HepG2 (cell line): ENCODE data around the gene FAM181A. TPM values are rescaled to one million over a fixed set of nuclear protein-coding genes. Genes with fewer than 3 reads are reported as not detected.

Experiments
- ATAC-seq: fragments of 200-7000 bp; cut with Tn5 transposase; 3 replicates; pipeline ENCODE4 v1.9.1; 2020; ENCODE audit warnings: mild to moderate bottlenecking, moderate library complexity
- BruUV-seq: library from RNA; stranded (reverse); fragments of 400-500 nt; replicated peaks from 2 replicates; lab custom pipeline; 2021; lab: Mats Ljungman, UMichigan
- CTCF ChIA-PET: fragments of 300-600 bp; formaldehyde crosslinking; extraction: SDS; loops from one replicate; lab custom pipeline; 2021; ENCODE audit warnings: low total read pairs, inconsistent platforms, low intra/inter-chr PET ratio; lab: Yijun Ruan, JAX
- POLR2A ChIA-PET: fragments of 350-600 bp; sonication (Branson Sonifier 250); formaldehyde crosslinking; loops from one replicate; lab custom pipeline; 2020; ENCODE audit warnings: antibody characterized with exemption, inconsistent platforms; lab: Yijun Ruan, JAX
- DNase-seq: peaks from one replicate; pipeline ENCODE4 v3.0.0-alpha.2; 2015; ENCODE audit warnings: low spot score
- FAIRE-seq: peaks from 3 replicates; lab custom pipeline; 2011; peaks lifted over from hg19 to GRCh38; lab: Jason Lieb, UNC
- H2AFZ ChIP-seq: one replicate; pipeline ENCODE4 v1.6.1; 2011; ENCODE audit warnings: low read length, inconsistent platforms
- H3K27ac ChIP-seq: fragments of 300-600 bp; 3 replicates; pipeline ENCODE4 v1.8.0; 2011; ENCODE audit warnings: mixed run types, mild to moderate bottlenecking, mixed read lengths, low read length, inconsistent platforms; ENCODE audit not compliant: insufficient read depth; ENCODE audit errors: extremely low read length
- H3K27me3 ChIP-seq, 2 experiments: fragments of 200-600 bp in 1 of 2; 2 replicates in 1 of 2; 3 replicates in 1 of 2; pipeline versions ENCODE4 v1.6.0 to v1.8.0; 2011; ENCODE audit warnings: low read length in 2 of 2, mild to moderate bottlenecking in 2 of 2, moderate library complexity in 2 of 2, inconsistent platforms in 1 of 2; ENCODE audit not compliant: insufficient read depth in 2 of 2, control insufficient read depth in 1 of 2
- H3K36me3 ChIP-seq, 2 experiments: fragments of 200-600 bp in 1 of 2; replicated peaks in 1 of 2; 2 replicates in 1 of 2; 3 replicates in 1 of 2; pipeline versions ENCODE4 v1.5.1 to v1.8.0; 2011; ENCODE audit warnings: low read length in 2 of 2, inconsistent platforms in 1 of 2; ENCODE audit not compliant: insufficient read depth in 2 of 2, control insufficient read depth in 1 of 2
- H3K4me1 ChIP-seq: 2 replicates; pipeline ENCODE4 v1.5.1; 2012; ENCODE audit warnings: low read length, inconsistent platforms; ENCODE audit not compliant: insufficient read depth
- H3K4me2 ChIP-seq: 2 replicates; pipeline ENCODE4 v1.6.0; 2011; ENCODE audit warnings: low read depth, low read length, inconsistent platforms
- H3K4me3 ChIP-seq, 3 experiments: fragments of 200-600 bp in 1 of 3; sonication (generic), shearing (Covaris generic) in 1 of 3; replicated peaks in 1 of 3; 2 replicates each; pipeline ENCODE4 v1.5.1; 2011 to 2016; ENCODE audit warnings: low read length in 3 of 3, inconsistent platforms in 2 of 3, low read depth in 2 of 3, mild to moderate bottlenecking in 2 of 3, control low read depth in 1 of 3, mixed read lengths in 1 of 3; ENCODE audit not compliant: insufficient read depth in 1 of 3
- H3K79me2 ChIP-seq: one replicate; pipeline ENCODE4 v1.6.1; 2011; ENCODE audit warnings: low read length, inconsistent platforms; ENCODE audit not compliant: insufficient read depth
- H3K9ac ChIP-seq: 2 replicates; pipeline ENCODE4 v1.6.0; 2011; ENCODE audit warnings: mild to moderate bottlenecking, low read depth, low read length, inconsistent platforms; ENCODE audit not compliant: insufficient read depth
- H3K9me3 ChIP-seq: 2 replicates; pipeline ENCODE4 v1.5.1; 2012; ENCODE audit warnings: mild to moderate bottlenecking, low read length
- H4K20me1 ChIP-seq: 2 replicates; pipeline ENCODE4 v1.6.0; 2011; ENCODE audit warnings: inconsistent platforms, mild to moderate bottlenecking, low read length, moderate library complexity; ENCODE audit not compliant: insufficient read depth
- ATF4 ChIP-seq, 2 experiments: fragments of 450-650 bp in 1 of 2; sonication (generic) in 1 of 2; formaldehyde crosslinking; IDR thresholded peaks; 2 replicates each; pipeline versions ENCODE4 v1.5.0 to v1.8.0; 2020 to 2022; ENCODE audit warnings: mild to moderate bottlenecking in 1 of 2, missing genetic modification reagents in 1 of 2
- NFE2 ChIP-seq: sonication (generic); formaldehyde crosslinking; IDR thresholded peaks from 2 replicates; pipeline ENCODE4 v1.4.0; 2020; ENCODE audit warnings: missing genetic modification reagents
- POGK ChIP-seq: sonication (generic); formaldehyde crosslinking; conservative IDR thresholded peaks from 2 replicates; pipeline ENCODE4 v1.8.0; 2022; ENCODE audit warnings: mild to moderate bottlenecking, moderate library complexity, missing genetic modification reagents
- ZNF335 ChIP-seq: sonication (generic); formaldehyde crosslinking; IDR thresholded peaks from 2 replicates; pipeline ENCODE4 v1.4.0; 2020; ENCODE audit warnings: missing genetic modification reagents
- WGBS: methylation state at CpG from one replicate; pipeline ENCODE4 v1.1.6; 2017; ENCODE audit warnings: low lambda C conversion rate; 5-methylcytosine and 5-hydroxymethylcytosine counted together
- in situ Hi-C: cut with HindIII; loops from 2 replicates; pipeline ENCODE4 v1.10.0; 2017; ENCODE audit warnings: low pct_unique_long_range_greater_than_20kb; ENCODE audit not compliant: extremely low pct_ligation_motif_present
- intact Hi-C: fragments of 100-400 bp; cut with micrococcal nuclease; formaldehyde crosslinking; loops from one replicate; pipeline ENCODE4 v1.10.0; 2022; ENCODE audit not compliant: unreplicated experiment
- polyA plus RNA-seq, 8 experiments: library from polyadenylated mRNA; depleted of rRNA in 3 of 8; stranded (reverse) in 7 of 8; unstranded in 1 of 8; fragments of >200 nt; fragmentation: Illumina TruSeq in 4 of 8; extraction: Trizol in 4 of 8; gene quantifications; 2 replicates each; pipeline versions ENCODE4 v1.2.1 to v1.2.3, GENCODE V29; 2011 to 2016; ENCODE audit warnings: low read depth in 4 of 8, missing spikeins in 1 of 8, mixed read lengths in 1 of 8; ENCODE audit not compliant: insufficient read depth in 1 of 8
- total RNA-seq, 5 experiments: library from RNA; depleted of rRNA; stranded (reverse); fragments of >200 nt; fragmentation: Illumina TruSeq; extraction: Trizol; gene quantifications; 2 replicates each; pipeline ENCODE4 v1.2.3, GENCODE V29; 2016; ENCODE audit warnings: low read depth in 1 of 5

Gene FAM181A
- total and polyA plus RNA-seq, 2 of the 13 experiments (the other 11 are each of a cell fraction or from before 2014, with no cell fraction given), result 1.1 to 1.5 TPM

- 0 out of 2 replicates have a peak overlapping the region, but pooled peaks have one; percentile 27 for H3K4me2 ChIP-seq
- 59% methylated on average over 7 of the region's 11 CpGs for WGBS
- H3K36me3 ChIP-seq, result no peaks in the 10 kb centered on the region
- H3K27me3 ChIP-seq, result peaks cover 1 to 9% of the 10 kb centered on the region in 2 experiments; a peak in 2 of 5 replicates
- no peak overlapping the region for H3K27ac ChIP-seq
- no peak overlapping the region for H3K9ac ChIP-seq
- H2AFZ ChIP-seq, result no peak overlapping the region
- BruUV-seq, result no TSS peak
- ATAC-seq (no peak), DNase-seq (no peak), FAIRE-seq (no peak)
- H3K4me1 ChIP-seq, result peaks cover 15% of the 10 kb centered on the region; the same call in 1 of the 2 replicates
- no peaks in the 10 kb centered on the region for H4K20me1 ChIP-seq
- H3K4me3 ChIP-seq, result no peak overlapping the region
- no peaks in the 10 kb centered on the region for H3K79me2 ChIP-seq
- intact Hi-C loops (no loop called here), in situ Hi-C loops (no loop called here)
- no peaks in the 10 kb centered on the region; the same call in 1 of the 2 replicates for H3K9me3 ChIP-seq
- no peak for TF ChIP-seq ZNF335 (CRISPR knock-in tag)
- no peak for TF ChIP-seq POGK (CRISPR knock-in tag)
- TF ChIP-seq NFE2, result no peak
- no peak for TF ChIP-seq ATF4 (CRISPR knock-in tag; IDR thresholded peaks at IDR 0.05)
- CTCF ChIA-PET, result no interaction called here
- POLR2A ChIA-PET, result no interaction called here
Observed at GRCh38 chr14:93880021-93880820, 46.9 kb upstream of the FAM181A start.
